Brain microvascular endothelial cell (primary cell): ENCODE measurements around the gene SPACA7.

ENCODE experiments used
- DNase-seq: peaks from one replicate; pipeline ENCODE4 v3.0.0-alpha.2; 2020
- H3K27ac ChIP-seq: fragments of 250-450 bp; sonication (Bioruptor Pico); 2 replicates; pipeline ENCODE4 v1.5.1; 2020; ENCODE audit warnings: mild to moderate bottlenecking, moderate library complexity
- H3K27me3 ChIP-seq: fragments of 250-450 bp; sonication (Bioruptor Pico); replicated peaks from 2 replicates; pipeline ENCODE4 v1.5.1; 2020; ENCODE audit warnings: mild to moderate bottlenecking
- H3K36me3 ChIP-seq: fragments of 250-450 bp; sonication (Bioruptor Pico); replicated peaks from 2 replicates; pipeline ENCODE4 v1.5.1; 2020; ENCODE audit warnings: mild to moderate bottlenecking
- H3K4me3 ChIP-seq: 2 replicates; pipeline ENCODE4 v1.5.1; 2011; ENCODE audit warnings: low read depth, mild to moderate bottlenecking, control low read depth, low read length, moderate library complexity
- CTCF ChIP-seq: IDR thresholded peaks from 2 replicates; pipeline ENCODE4 v1.5.1; 2011; ENCODE audit warnings: low read depth, mild to moderate bottlenecking, moderate library complexity, low read length, control low read depth, inconsistent platforms; ENCODE audit errors: missing control alignments
- in situ Hi-C: cut with HindIII; loops from 2 replicates; pipeline ENCODE4 v1.10.0; 2017; ENCODE audit warnings: low sequenced_read_pairs, low pct_ligation_motif_present

SPACA7 gene

GRCh38 chr13:112465251-112466131, 89.3 kb downstream of the SPACA7 start:
- no peaks in the 10 kb centered on the region for H3K27me3 ChIP-seq
- TF ChIP-seq CTCF = no peak
- DNase-seq = no peak
- in situ Hi-C loops = no loop called here
- H3K27ac ChIP-seq = no peak overlapping the region
- H3K36me3 ChIP-seq = no peaks in the 10 kb centered on the region
- H3K4me3 ChIP-seq = no peak overlapping the region

DNA sequence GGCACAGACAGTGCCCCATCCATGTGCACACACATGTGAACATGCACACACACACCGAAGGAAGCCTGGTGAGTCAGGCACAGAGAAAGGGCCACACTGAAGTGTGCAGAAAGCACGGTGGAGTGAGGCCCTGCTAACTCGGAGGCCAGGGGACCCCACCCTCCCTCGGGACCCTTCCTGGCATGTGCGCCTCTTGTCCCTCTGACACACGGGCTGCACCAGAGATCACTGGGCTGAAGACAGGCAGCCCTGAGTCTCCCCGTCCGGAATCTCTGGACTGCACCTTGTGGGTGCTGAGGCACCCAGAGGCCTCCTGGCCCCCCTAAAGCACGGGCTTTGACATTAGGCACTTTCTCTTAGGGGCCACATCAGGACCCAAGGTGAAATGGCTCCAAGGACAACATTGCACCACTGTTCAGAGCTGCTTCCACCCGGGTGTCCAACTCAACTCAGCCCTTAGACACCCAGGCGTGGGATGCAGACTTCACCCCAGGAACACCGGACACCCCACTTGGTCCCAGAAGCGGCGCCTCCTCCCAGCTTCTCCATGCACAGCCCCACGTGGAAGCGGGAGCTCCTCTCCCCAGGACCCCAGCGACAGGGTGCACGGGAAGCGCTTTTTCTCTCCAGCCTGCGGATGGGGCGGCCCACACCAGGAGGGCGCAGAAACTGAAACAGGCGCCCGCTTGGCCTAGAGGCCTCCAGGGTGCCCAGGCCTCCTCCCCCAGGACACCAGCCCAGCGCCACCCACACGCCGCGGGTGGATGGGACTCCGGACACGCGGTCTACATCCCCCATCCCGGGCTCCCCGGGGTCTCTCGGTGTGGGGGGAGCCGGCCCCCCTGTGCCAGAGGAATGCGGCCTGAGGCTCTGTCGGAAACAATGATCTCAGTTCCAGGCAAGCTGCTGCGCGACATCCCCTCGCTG, 90.2 kb downstream of the SPACA7 start:
- H3K36me3 ChIP-seq = no peaks in the 10 kb centered on the region
- DNase-seq = no peak
- TF ChIP-seq CTCF = no peak
- no peaks in the 10 kb centered on the region for H3K27me3 ChIP-seq
- no peak overlapping the region for H3K27ac ChIP-seq
- H3K4me3 ChIP-seq = no peak overlapping the region
- in situ Hi-C loops = no loop called here

- in situ Hi-C loops = no loop called here
- no peaks in the 10 kb centered on the region for H3K36me3 ChIP-seq
- DNase-seq = no peak
- no peak overlapping the region for H3K27ac ChIP-seq
- no peak overlapping the region for H3K4me3 ChIP-seq
- no peaks in the 10 kb centered on the region for H3K27me3 ChIP-seq
- TF ChIP-seq CTCF = no peak
Measured at GRCh38 chr13:112467236-112467635, 91.1 kb downstream of the SPACA7 start.

DNA sequence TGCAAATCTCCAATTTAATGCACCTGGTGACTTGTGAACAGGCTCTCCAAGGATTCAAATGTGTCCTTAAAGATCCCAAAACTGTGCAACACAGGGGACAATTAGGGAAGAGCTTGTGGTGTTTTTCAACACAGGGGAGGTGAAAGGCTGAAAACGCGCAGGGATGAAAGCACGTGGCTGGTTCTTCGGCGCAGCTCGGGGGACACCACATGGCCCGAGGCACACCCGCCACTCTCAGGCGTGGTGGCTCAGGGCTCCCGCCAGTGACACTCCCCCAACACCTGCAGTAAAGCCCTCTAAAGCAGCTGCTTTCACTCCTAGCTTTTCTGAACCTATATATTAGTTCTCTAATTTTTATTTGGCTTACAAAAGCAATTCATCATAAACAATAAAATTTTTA, 91.9 kb downstream of the SPACA7 start:
- no peak for DNase-seq
- no peak for TF ChIP-seq CTCF
- H3K27me3 ChIP-seq = no peaks in the 10 kb centered on the region
- H3K4me3 ChIP-seq = no peak overlapping the region
- H3K36me3 ChIP-seq = no peaks in the 10 kb centered on the region
- H3K27ac ChIP-seq = no peak overlapping the region
- in situ Hi-C loops = no loop called here

- Histone ChIP-seq H3K4me3 (no peak overlapping the region), H3K27ac (no peak overlapping the region), H3K27me3 (no peaks in the 10 kb centered on the region), H3K36me3 (no peaks in the 10 kb centered on the region)
- in situ Hi-C loops = no loop called here
- no peak for DNase-seq
- TF ChIP-seq CTCF = no peak
Measured at GRCh38 chr13:112469071-112469745, 93.1 kb downstream of the SPACA7 start.
